ENCODE data around the gene C1QTNF7. TPM values are rescaled to one million over a fixed set of nuclear protein-coding genes. Genes with fewer than 3 reads are reported as not detected.

The C1QTNF7 gene, protein sequence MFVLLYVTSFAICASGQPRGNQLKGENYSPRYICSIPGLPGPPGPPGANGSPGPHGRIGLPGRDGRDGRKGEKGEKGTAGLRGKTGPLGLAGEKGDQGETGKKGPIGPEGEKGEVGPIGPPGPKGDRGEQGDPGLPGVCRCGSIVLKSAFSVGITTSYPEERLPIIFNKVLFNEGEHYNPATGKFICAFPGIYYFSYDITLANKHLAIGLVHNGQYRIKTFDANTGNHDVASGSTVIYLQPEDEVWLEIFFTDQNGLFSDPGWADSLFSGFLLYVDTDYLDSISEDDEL
- not detected in 5 replicates for total RNA-seq (2022; extraction: Qiagen RNA extraction; ENCODE audit: low read depth)

DNA sequence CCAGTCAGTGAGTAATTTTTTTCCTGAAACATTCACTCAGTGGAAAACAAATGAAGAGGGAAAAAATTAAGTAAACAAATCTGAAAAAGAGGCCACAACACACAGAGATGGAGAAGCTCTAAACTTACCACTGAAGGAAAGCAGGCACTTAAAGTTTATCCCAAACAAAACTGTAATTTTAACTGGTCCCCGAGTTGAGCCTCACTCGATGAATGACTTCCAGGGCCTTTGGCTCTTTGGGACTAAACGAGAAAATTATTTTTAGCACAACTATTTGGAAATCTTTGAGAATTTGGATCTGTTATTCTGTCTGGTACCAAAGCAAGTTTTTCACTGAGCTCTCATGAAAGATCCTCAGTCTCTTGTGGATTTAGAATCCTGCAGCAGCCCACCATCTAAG is at the start of gene C1QTNF7:
TSS of gene C1QTNF7 (plus strand) at position 333 of the 400 bp plus-strand sequence. CDS start 7,711 bp downstream, outside the sequence.

DNA sequence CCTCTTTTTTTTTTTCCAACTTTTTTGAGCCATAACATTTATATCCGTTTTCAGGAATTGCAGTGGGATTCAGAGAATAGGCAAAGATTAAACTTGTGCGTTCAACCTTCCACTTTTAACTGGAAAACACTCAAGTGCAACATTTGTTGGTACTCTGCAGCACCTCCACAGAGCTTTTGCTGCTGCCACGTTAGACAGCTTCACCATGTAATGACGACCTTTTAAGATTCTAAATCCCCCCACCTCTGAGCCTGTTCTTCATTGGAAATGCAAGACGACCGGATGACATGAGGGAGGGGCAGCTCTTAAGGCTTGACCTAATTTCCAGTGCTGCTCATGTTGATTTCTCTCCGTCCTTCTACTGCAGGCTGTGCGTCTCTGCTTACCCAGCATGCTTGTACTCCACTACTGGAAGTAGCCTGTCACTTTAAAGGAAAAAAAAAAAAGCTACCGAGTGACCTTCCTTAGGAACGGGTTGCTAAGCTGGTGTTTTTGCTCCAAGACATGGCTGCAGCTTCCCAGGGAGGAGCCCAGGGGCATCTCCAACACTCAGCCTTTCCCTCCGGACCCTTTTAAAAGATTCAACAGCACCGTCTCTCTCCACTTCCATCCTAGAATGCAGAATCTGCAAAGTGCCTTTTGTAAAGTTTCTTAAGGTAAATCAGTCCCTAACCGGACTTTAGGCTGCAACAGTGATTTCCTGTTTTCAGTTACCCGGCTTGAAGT is 41.7 kb downstream of the C1QTNF7 start, which contains the start of gene CC2D2A:
TSS of gene CC2D2A (plus strand) at position 481 of the 726 bp plus-strand sequence. CDS start 6,051 bp downstream, outside the sequence.

Other genes starting within 250 kb of the C1QTNF7 start
- 10.9 to 12.9 TPM (median 11.9 TPM) in 5 replicates for gene CC2D2A, start 41.8 kb downstream of the C1QTNF7 start, total RNA-seq (2022; extraction: Qiagen RNA extraction; ENCODE audit: low read depth)
- 29.4 to 32.9 TPM (median 30.7 TPM) in 5 replicates for gene FBXL5, start 227.3 kb downstream of the C1QTNF7 start, total RNA-seq (2022; extraction: Qiagen RNA extraction; ENCODE audit: low read depth)